ENCODE measurements around the gene BFSP1.

BFSP1 gene

GRCh38 chr20:17571153-17571527, 40.0 kb upstream of the BFSP1 start:
- H3K4me3 ChIP-seq (ENCODE audit: control insufficient read depth, low read depth, low read length) = peak overlapping the region; percentile 88
- no peak for DNase-seq (ENCODE audit: low read depth)
- no peak for TF ChIP-seq CTCF (IDR thresholded peaks at IDR 0.05; ENCODE audit: control insufficient read depth, insufficient read depth, low read depth, low read length, missing control alignments)

GRCh38 chr20:17570347-17571152, 39.4 kb upstream of the BFSP1 start:
- no peak for DNase-seq (ENCODE audit: low read depth)
- H3K4me3 ChIP-seq (ENCODE audit: control insufficient read depth, low read depth, low read length) = peak overlapping the region; percentile 88
- TF ChIP-seq CTCF (IDR thresholded peaks at IDR 0.05; ENCODE audit: control insufficient read depth, insufficient read depth, low read depth, low read length, missing control alignments) = peak; percentile 3

GRCh38 chr20:17569616-17570346, 38.6 kb upstream of the BFSP1 start, which contains the start of gene DSTN:
Gene DSTN (plus strand): TSS chr20:17570075. CDS start chr20:17570209, 134 bp downstream.
- H3K4me3 ChIP-seq (ENCODE audit: control insufficient read depth, low read depth, low read length) = peak within 1 kb of the TSS; percentile 88
- TF ChIP-seq CTCF (IDR thresholded peaks at IDR 0.05; ENCODE audit: control insufficient read depth, insufficient read depth, low read depth, low read length, missing control alignments) = no peak
- DNase-seq (ENCODE audit: low read depth) = peak; percentile 72

GRCh38 chr20:17568972-17569521, 37.9 kb upstream of the BFSP1 start:
- no peak for TF ChIP-seq CTCF (IDR thresholded peaks at IDR 0.05; ENCODE audit: control insufficient read depth, insufficient read depth, low read depth, low read length, missing control alignments)
- DNase-seq (ENCODE audit: low read depth) = peak; percentile 90
- peak overlapping the region; percentile 88 for H3K4me3 ChIP-seq (ENCODE audit: control insufficient read depth, low read depth, low read length)

DNA sequence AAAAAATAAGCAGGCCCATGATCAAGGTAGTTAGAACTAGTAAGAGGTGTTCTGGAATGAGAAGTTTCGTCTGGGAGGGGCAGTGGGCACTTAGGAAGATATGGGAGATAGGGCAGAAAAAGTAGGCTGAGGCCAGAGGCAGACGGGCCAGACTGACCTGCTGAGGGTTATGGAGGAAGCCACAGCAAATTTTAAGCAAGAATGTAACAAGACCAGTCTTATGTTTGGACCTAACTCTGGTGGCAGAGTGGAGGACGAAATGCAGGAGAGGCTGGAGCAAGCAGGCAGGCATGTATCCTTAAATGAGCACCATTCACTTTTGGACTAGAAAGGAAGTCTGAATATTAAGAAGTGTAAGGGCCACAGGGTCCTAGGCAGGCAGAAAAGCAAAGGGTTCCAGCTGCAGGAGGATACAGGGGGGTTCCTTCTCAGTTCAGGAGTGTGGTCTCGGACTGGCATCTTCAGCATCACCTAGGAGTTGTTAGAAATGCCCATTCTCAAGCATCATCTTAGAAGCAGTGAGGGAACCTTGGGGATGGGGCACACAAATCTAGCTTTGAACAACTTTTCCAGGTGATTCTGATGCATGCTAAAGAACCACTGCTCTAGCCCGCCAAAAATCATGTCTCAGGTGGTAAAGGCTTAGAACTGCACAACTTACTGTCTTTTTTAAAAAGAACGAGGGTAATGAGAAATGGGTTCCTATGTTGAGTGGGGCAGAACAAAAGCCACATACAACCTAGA, 37.0 kb upstream of the BFSP1 start:
- peak overlapping the region; percentile 88 for H3K4me3 ChIP-seq (ENCODE audit: control insufficient read depth, low read depth, low read length)
- DNase-seq (ENCODE audit: low read depth) = no peak
- TF ChIP-seq CTCF (IDR thresholded peaks at IDR 0.05; ENCODE audit: control insufficient read depth, insufficient read depth, low read depth, low read length, missing control alignments) = no peak

- H3K4me3 ChIP-seq (ENCODE audit: control insufficient read depth, low read depth, low read length) = no peak overlapping the region
- no peak for DNase-seq (ENCODE audit: low read depth)
- no peak for TF ChIP-seq CTCF (IDR thresholded peaks at IDR 0.05; ENCODE audit: control insufficient read depth, insufficient read depth, low read depth, low read length, missing control alignments)
These were observed 35.2 kb upstream of the BFSP1 start for GRCh38 chr20:17566345-17566744.

Measured in AG09309 (cell line).